Activated naive CD4-positive, alpha-beta T cell treated with anti-CD3 and anti-CD28 coated beads for 36 hours (primary cell): ENCODE data around the gene POPDC3. TPM values are rescaled to one million over a fixed set of nuclear protein-coding genes. Genes with fewer than 3 reads are reported as not detected.

Experiments
- CTCF ChIA-PET: fragments of 350-600 bp; sonication (Branson Sonifier 250); formaldehyde crosslinking; loops from one replicate; lab custom pipeline; 2021; ENCODE audit warnings: antibody characterized with exemption; lab: Charles Lee
- DNase-seq: peaks from one replicate; pipeline ENCODE4 v3.0.0-alpha.2; 2020
- H3K27ac Mint-ChIP-seq: one replicate; pipeline ENCODE4 v1.8.0; 2021; ENCODE audit warnings: mild to moderate bottlenecking, mixed read lengths
- H3K27me3 Mint-ChIP-seq: one replicate; pipeline ENCODE4 v1.8.0; 2021; ENCODE audit warnings: low read depth, mixed read lengths
- H3K36me3 Mint-ChIP-seq: one replicate; pipeline ENCODE4 v1.8.0; 2021; ENCODE audit warnings: low read depth, mixed read lengths
- H3K4me1 Mint-ChIP-seq: one replicate; pipeline ENCODE4 v1.8.0; 2021; ENCODE audit warnings: low read depth, mixed read lengths
- H3K4me3 Mint-ChIP-seq: one replicate; pipeline ENCODE4 v1.8.0; 2021; ENCODE audit warnings: mild to moderate bottlenecking, moderate library complexity, mixed read lengths
- H3K9me3 Mint-ChIP-seq: one replicate; pipeline ENCODE4 v1.8.0; 2021; ENCODE audit warnings: mixed read lengths
- intact Hi-C: fragments of 100-400 bp; cut with micrococcal nuclease; formaldehyde crosslinking; loops from one replicate; pipeline ENCODE4 v1.15.1; 2023
- total RNA-seq, 2 experiments: library from RNA; stranded (reverse); gene quantifications; one replicate each; pipeline ENCODE4 v1.2.3, GENCODE V29; 2021

POPDC3 gene
- total RNA-seq, 2 experiments from 2014 or later = not detected

DNA sequence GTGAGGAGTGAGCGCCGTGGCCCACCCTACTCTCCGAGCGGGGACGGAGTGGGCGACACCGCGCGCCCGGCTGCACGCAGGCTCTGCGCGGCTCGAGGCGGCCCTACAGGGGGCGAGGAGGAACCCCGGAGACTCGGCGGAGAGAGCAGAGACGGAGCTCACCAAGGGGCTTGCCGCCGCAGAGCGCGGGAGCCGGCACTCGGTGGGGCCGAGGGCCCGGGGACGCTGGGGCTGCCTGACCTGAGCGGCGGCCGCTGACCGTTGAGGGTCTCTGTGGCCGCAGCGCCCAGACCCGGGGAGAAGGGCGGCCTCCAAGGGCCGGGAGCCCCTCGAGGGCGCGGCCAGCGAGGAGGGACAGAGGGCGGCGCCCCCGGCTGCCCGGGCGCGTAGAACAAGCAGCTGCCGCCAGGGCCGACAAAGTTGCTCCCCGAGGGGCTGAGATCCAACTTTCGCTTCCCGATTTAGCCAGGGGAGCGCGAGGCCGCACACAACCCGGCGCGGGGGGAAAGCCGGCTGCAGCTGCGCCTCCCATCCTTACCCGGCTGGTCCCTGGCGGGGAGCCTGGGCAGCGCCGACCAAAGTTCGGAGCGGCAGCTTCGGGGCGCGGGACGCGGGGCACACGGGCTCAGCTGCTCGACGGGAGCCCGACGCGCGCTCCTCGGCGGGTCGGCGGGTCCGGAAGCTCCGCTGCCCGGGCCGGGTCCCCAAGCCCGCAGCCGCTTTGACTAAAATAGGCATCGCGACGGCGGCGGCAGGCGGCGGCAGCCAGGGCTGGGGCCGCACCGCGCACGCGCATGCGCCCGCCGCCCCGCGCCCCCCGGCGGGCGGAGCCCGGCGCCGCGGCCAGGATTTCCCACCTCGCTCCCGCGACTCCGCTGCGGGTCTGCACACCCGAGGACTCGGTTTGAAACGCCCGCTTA is 43.1 kb downstream of the POPDC3 start:
- H3K9me3 Mint-ChIP-seq = no peaks in the 10 kb centered on the region
- CTCF ChIA-PET = interaction anchor here (1.2 kb wide), 1 partner anchor 182 kb away, joined by 3 read pairs; no protein-coding TSS in a partner anchor
- H3K27me3 Mint-ChIP-seq = peaks cover 51% of the 10 kb centered on the region
- intact Hi-C loops = loop anchor here (1.0 kb wide), 1 partner anchor 267 kb away; the partner anchor contains the start of gene PREP
- peak; percentile 13 for DNase-seq
- H3K27ac Mint-ChIP-seq = no peak overlapping the region
- peaks cover 5% of the 10 kb centered on the region for H3K4me1 Mint-ChIP-seq
- no peaks in the 10 kb centered on the region for H3K36me3 Mint-ChIP-seq
- peak overlapping the region; percentile 64 for H3K4me3 Mint-ChIP-seq

GRCh38 chr6:105135907-105136430 is 43.8 kb downstream of the POPDC3 start:
- CTCF ChIA-PET = interaction anchor here (1.2 kb wide), 1 partner anchor 183 kb away, joined by 3 read pairs; no protein-coding TSS in a partner anchor
- no peak for DNase-seq
- H3K36me3 Mint-ChIP-seq = no peaks in the 10 kb centered on the region
- peaks cover 46% of the 10 kb centered on the region for H3K27me3 Mint-ChIP-seq
- intact Hi-C loops = no loop called here
- peaks cover 5% of the 10 kb centered on the region for H3K4me1 Mint-ChIP-seq
- H3K27ac Mint-ChIP-seq = no peak overlapping the region
- no peaks in the 10 kb centered on the region for H3K9me3 Mint-ChIP-seq
- H3K4me3 Mint-ChIP-seq = peak overlapping the region; percentile 52

- Mint-ChIP-seq H3K27me3 (peaks cover 38% of the 10 kb centered on the region), H3K36me3 (no peaks in the 10 kb centered on the region), H3K4me1 (peaks cover 5% of the 10 kb centered on the region), H3K27ac (no peak overlapping the region), H3K9me3 (no peaks in the 10 kb centered on the region), H3K4me3 (no peak overlapping the region)
- CTCF ChIA-PET = interaction anchor here (0.6 kb wide), 1 partner anchor 345 kb away, joined by 3 read pairs; no protein-coding TSS in a partner anchor
- intact Hi-C loops = no loop called here
- no peak for DNase-seq
These were observed 44.8 kb downstream of the POPDC3 start for GRCh38 chr6:105135056-105135455.

DNA sequence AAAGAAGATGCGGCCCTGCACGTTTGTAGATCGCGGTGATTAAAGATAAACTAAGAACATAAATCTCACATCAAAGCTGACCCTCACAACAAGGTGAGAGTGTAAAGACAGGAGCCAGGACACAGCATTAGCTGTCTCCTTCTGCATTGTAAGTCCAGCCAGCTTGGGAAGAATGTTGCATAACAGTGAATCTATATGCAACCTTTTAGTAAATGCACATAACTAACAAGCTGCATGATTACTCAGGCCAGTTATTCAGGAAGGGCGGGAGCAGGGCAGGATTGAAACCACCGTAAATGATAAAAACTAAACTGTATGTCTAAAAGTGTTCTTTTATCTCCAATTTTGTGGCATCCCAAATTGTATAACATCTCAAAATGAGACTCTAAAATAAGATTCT is 57.1 kb downstream of the POPDC3 start:
- intact Hi-C loops = no loop called here
- CTCF ChIA-PET = no interaction called here
- H3K27ac Mint-ChIP-seq = no peak overlapping the region
- H3K4me1 Mint-ChIP-seq = no peaks in the 10 kb centered on the region
- no peaks in the 10 kb centered on the region for H3K36me3 Mint-ChIP-seq
- H3K27me3 Mint-ChIP-seq = peaks cover 4% of the 10 kb centered on the region
- DNase-seq = no peak
- H3K4me3 Mint-ChIP-seq = no peak overlapping the region
- H3K9me3 Mint-ChIP-seq = no peaks in the 10 kb centered on the region

GRCh38 chr6:105121981-105122380 is 57.8 kb downstream of the POPDC3 start:
- Mint-ChIP-seq H3K36me3 (no peaks in the 10 kb centered on the region), H3K4me1 (no peaks in the 10 kb centered on the region), H3K9me3 (no peaks in the 10 kb centered on the region), H3K27me3 (peaks cover 10% of the 10 kb centered on the region), H3K4me3 (no peak overlapping the region), H3K27ac (no peak overlapping the region)
- no peak for DNase-seq
- intact Hi-C loops = no loop called here
- CTCF ChIA-PET = no interaction called here

DNA sequence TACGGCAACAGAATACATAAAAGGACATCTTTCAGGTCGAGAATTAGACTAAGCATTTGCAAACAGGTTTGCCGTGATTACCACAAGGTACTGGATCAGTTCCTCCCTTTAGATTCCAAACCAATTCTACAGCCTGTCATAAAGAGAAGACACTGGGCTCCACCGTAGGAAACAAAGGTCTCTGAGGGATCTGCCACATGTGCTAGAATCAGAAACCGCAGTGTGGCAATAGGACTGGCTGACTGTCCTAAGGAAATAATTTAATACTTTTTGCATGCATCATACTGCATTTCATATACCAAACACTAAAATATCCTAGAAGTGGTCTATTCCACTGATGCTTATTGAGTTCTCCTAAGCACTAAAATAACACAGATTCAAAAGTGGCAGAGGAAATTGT is 59.2 kb downstream of the POPDC3 start:
- no peak overlapping the region for H3K27ac Mint-ChIP-seq
- H3K27me3 Mint-ChIP-seq = peaks cover 17% of the 10 kb centered on the region
- intact Hi-C loops = no loop called here
- no peaks in the 10 kb centered on the region for H3K9me3 Mint-ChIP-seq
- no peak for DNase-seq
- no peak overlapping the region for H3K4me3 Mint-ChIP-seq
- CTCF ChIA-PET = interaction anchor here (0.7 kb wide), 1 partner anchor 90 kb away, joined by 3 read pairs; no protein-coding TSS in a partner anchor
- no peaks in the 10 kb centered on the region for H3K4me1 Mint-ChIP-seq
- H3K36me3 Mint-ChIP-seq = no peaks in the 10 kb centered on the region

DNA sequence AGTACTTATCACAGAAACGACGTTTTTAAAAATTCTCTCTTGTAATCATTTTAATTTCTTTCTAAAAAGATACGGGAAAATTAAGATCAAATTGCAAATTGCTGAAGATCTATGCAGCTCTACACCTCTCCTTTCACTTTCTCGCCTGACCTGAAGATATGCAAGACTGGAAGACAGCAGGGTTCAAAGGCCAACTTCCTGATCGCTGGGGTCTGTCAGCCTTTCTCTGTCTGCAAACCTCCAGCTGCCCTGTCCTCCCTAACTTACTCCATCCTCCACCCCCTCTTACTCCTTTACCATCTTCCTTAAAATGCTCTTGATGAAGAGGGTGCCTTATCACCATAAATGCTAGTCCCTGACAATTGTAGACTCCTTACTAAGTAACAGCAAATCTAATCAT is 63.7 kb downstream of the POPDC3 start:
- H3K4me3 Mint-ChIP-seq = no peak overlapping the region
- no peaks in the 10 kb centered on the region for H3K36me3 Mint-ChIP-seq
- no peak overlapping the region for H3K27ac Mint-ChIP-seq
- peaks cover 26% of the 10 kb centered on the region for H3K27me3 Mint-ChIP-seq
- CTCF ChIA-PET = interaction anchor here (2.6 kb wide), 1 partner anchor 28 kb away, joined by 6 read pairs; no protein-coding TSS in a partner anchor
- DNase-seq = no peak
- no peaks in the 10 kb centered on the region for H3K4me1 Mint-ChIP-seq
- intact Hi-C loops = no loop called here
- no peaks in the 10 kb centered on the region for H3K9me3 Mint-ChIP-seq

DNA sequence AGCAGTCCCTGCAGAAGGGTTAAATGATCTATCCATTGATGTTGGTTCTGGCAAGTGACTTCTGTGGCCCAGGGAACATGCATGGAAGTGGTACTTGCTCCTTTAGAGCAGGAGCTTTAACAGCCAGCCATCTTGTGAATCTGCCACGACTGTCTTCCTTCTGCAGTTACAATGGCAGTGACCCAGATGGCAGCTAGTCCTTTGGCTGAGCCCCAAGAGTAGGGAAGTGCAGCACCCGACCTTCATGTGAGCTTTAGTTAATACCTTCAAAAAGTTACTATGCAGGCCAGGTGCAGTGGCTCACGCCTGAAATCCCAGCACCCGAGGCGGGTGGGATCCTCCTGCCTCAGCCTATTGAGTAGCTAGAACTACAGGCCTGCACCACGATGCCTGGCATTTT is 66.4 kb downstream of the POPDC3 start:
- Mint-ChIP-seq H3K4me1 (no peaks in the 10 kb centered on the region), H3K27ac (no peak overlapping the region), H3K27me3 (peaks cover 28% of the 10 kb centered on the region), H3K9me3 (no peaks in the 10 kb centered on the region), H3K4me3 (no peak overlapping the region), H3K36me3 (no peaks in the 10 kb centered on the region)
- CTCF ChIA-PET = interaction anchor here (0.7 kb wide), 1 partner anchor 36 kb away, joined by 3 read pairs; no protein-coding TSS in a partner anchor
- intact Hi-C loops = no loop called here
- DNase-seq = no peak

DNA sequence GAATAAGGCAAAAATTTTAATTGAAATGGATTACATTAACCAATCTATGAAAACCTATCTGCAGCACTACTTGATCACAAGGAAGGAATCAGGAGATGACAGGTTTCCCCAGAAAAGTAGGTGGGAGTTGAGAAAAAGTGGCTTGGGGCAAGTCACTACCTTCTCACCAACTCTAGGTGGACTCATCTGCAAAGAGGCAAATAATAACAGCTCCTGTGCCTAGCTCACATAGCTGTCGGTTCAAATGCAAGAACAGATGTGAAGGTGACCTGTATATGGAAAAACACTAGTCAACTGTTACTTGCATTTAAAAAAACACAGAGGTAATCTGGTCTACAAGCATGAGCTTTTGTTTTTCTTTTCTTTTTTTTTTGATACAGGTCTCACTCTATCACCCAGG is 67.2 kb downstream of the POPDC3 start:
- CTCF ChIA-PET = interaction anchor here (0.7 to 1.3 kb wide), 2 partner anchors 25 to 36 kb away, joined by 3 to 4 read pairs; no protein-coding TSS in a partner anchor
- DNase-seq = no peak
- Mint-ChIP-seq H3K9me3 (no peaks in the 10 kb centered on the region), H3K4me3 (no peak overlapping the region), H3K36me3 (no peaks in the 10 kb centered on the region), H3K27me3 (peaks cover 25% of the 10 kb centered on the region), H3K4me1 (no peaks in the 10 kb centered on the region), H3K27ac (no peak overlapping the region)
- intact Hi-C loops = no loop called here

- no peak overlapping the region for H3K27ac Mint-ChIP-seq
- no peaks in the 10 kb centered on the region for H3K36me3 Mint-ChIP-seq
- DNase-seq = no peak
- intact Hi-C loops = no loop called here
- H3K4me1 Mint-ChIP-seq = no peaks in the 10 kb centered on the region
- H3K4me3 Mint-ChIP-seq = no peak overlapping the region
- H3K9me3 Mint-ChIP-seq = no peaks in the 10 kb centered on the region
- H3K27me3 Mint-ChIP-seq = peaks cover 18% of the 10 kb centered on the region
- CTCF ChIA-PET = interaction anchor here (0.5 to 1.3 kb wide), 2 partner anchors 24 to 112 kb away, joined by 3 to 4 read pairs; no protein-coding TSS in a partner anchor
These were observed 67.9 kb downstream of the POPDC3 start for GRCh38 chr6:105111871-105112270.

GRCh38 chr6:105111105-105111504 is 68.7 kb downstream of the POPDC3 start:
- Mint-ChIP-seq H3K36me3 (no peaks in the 10 kb centered on the region), H3K27me3 (peaks cover 13% of the 10 kb centered on the region), H3K4me1 (no peaks in the 10 kb centered on the region), H3K4me3 (no peak overlapping the region), H3K9me3 (no peaks in the 10 kb centered on the region), H3K27ac (no peak overlapping the region)
- CTCF ChIA-PET = interaction anchor here (1.0 to 1.3 kb wide), 2 partner anchors 23 to 38 kb away, joined by 3 to 4 read pairs; no protein-coding TSS in a partner anchor
- intact Hi-C loops = no loop called here
- DNase-seq = no peak
